Osteoblast (primary cell): ENCODE results near the gene TBCEL. TPM values are rescaled to one million over a fixed set of nuclear protein-coding genes. Genes with fewer than 3 reads are reported as not detected.
"Not testable (repeated sequence)": the region's sequence is repeated elsewhere in the genome, so short reads cannot be mapped to it uniquely, and the experiment has no call there.

Experiments used
- DNase-seq: peaks from one replicate; pipeline ENCODE4 v3.0.0; 2011; ENCODE audit warnings: low spot score, mixed read lengths; ENCODE audit not compliant: insufficient read length; ENCODE audit errors: missing footprints
- H2AFZ ChIP-seq: 2 replicates; pipeline ENCODE4 v1.6.0; 2011; ENCODE audit warnings: mild to moderate bottlenecking, low read length
- H3K27ac ChIP-seq: 2 replicates; pipeline ENCODE4 v1.5.1; 2011; ENCODE audit warnings: mild to moderate bottlenecking, low read depth, low read length, moderate library complexity
- H3K27me3 ChIP-seq: 2 replicates; pipeline ENCODE4 v1.6.0; 2012; ENCODE audit warnings: mild to moderate bottlenecking, control low read depth, inconsistent platforms, low read length, moderate library complexity; ENCODE audit not compliant: insufficient read depth
- H3K36me3 ChIP-seq: 2 replicates; pipeline ENCODE4 v1.5.1; 2011; ENCODE audit warnings: mild to moderate bottlenecking, low read length, control low read depth, moderate library complexity; ENCODE audit not compliant: insufficient read depth
- H3K4me1 ChIP-seq: 2 replicates; pipeline ENCODE4 v1.5.1; 2011; ENCODE audit warnings: mild to moderate bottlenecking, low read length, control low read depth, moderate library complexity; ENCODE audit not compliant: insufficient read depth
- H3K4me2 ChIP-seq: 2 replicates; pipeline ENCODE4 v1.6.0; 2011; ENCODE audit warnings: mild to moderate bottlenecking, low read length; ENCODE audit not compliant: insufficient read depth
- H3K4me3 ChIP-seq: fragments of 200-600 bp; sonication (generic); 3 replicates; pipeline ENCODE4 v1.5.1; 2012; ENCODE audit warnings: mild to moderate bottlenecking, low read length, inconsistent platforms; ENCODE audit not compliant: insufficient read depth
- H3K79me2 ChIP-seq: 2 replicates; pipeline ENCODE4 v1.6.0; 2012; ENCODE audit warnings: mild to moderate bottlenecking, low read length, control low read depth, inconsistent platforms; ENCODE audit not compliant: insufficient read depth
- H3K9me3 ChIP-seq: 2 replicates; pipeline ENCODE4 v1.5.1; 2011; ENCODE audit warnings: low read depth, low read length, control low read depth
- H4K20me1 ChIP-seq: 2 replicates; pipeline ENCODE4 v1.6.0; 2012; ENCODE audit warnings: mild to moderate bottlenecking, low read length, control low read depth; ENCODE audit not compliant: insufficient read depth
- total RNA-seq: library from RNA; depleted of rRNA; stranded (reverse); fragments of >200 nt; gene quantifications from 2 replicates; pipeline ENCODE4 v1.2.3, GENCODE V29; 2012
- TF ChIP-seq, protein P1 (sequence below): IDR thresholded peaks from 2 replicates; pipeline ENCODE4 v1.5.1; 2011; ENCODE audit warnings: mild to moderate bottlenecking, low read depth, low read length, moderate library complexity; ENCODE audit errors: extremely low read depth

Gene TBCEL
- total RNA-seq, 1 donor: 41.6 TPM

DNA sequence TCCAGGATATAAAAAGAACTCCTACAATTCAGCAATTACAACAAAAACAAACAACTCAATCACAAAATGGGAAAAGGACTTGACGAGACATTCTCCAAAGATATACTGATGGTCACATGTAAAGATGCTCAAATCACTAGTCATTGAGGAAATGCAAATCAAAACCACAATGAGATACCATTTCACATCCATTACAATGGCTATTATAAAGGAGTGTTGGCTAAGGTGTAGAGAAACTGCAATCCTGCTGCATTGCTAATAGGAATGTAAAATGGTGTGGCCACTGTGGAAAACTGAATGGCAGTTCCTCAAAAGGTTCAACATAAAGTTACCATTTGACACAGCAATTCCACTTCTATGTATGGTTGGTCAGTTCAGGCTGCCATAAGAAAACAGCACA, 11.8 kb upstream of the TBCEL start:
- Histone ChIP-seq H3K27me3 (no peaks in the 10 kb centered on the region), H2AFZ (no peak overlapping the region), H3K9me3 (no peaks in the 10 kb centered on the region), H3K4me2 (no peak overlapping the region), H3K27ac (no peak overlapping the region), H3K36me3 (no peaks in the 10 kb centered on the region), H3K4me3 (no peak overlapping the region), H3K4me1 (no peaks in the 10 kb centered on the region), H3K79me2 (no peaks in the 10 kb centered on the region), H4K20me1 (no peaks in the 10 kb centered on the region)
- no peak for DNase-seq
- TF ChIP-seq, protein P1, sequence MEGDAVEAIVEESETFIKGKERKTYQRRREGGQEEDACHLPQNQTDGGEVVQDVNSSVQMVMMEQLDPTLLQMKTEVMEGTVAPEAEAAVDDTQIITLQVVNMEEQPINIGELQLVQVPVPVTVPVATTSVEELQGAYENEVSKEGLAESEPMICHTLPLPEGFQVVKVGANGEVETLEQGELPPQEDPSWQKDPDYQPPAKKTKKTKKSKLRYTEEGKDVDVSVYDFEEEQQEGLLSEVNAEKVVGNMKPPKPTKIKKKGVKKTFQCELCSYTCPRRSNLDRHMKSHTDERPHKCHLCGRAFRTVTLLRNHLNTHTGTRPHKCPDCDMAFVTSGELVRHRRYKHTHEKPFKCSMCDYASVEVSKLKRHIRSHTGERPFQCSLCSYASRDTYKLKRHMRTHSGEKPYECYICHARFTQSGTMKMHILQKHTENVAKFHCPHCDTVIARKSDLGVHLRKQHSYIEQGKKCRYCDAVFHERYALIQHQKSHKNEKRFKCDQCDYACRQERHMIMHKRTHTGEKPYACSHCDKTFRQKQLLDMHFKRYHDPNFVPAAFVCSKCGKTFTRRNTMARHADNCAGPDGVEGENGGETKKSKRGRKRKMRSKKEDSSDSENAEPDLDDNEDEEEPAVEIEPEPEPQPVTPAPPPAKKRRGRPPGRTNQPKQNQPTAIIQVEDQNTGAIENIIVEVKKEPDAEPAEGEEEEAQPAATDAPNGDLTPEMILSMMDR: no peak

DNA sequence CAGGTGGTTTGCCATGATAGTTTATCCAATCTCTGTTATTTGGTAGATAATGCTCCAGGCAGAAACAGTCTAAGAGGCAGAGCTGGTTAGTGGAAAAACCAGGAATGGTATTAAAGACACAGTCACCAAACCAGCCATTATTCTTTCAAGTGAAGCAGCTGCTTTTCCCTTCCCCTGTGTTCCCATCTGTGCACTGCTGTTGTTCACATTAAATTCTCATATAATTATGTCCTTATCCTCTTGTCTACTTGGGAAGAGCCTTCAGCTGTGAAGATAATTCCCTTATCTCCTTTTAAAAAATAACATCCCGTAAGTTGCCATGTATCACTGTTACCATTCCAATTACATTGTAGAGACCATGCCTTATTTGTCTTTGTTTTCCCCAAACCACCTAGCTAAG, 5.2 kb upstream of the TBCEL start:
- Histone ChIP-seq H3K4me2 (no peak overlapping the region), H4K20me1 (no peaks in the 10 kb centered on the region), H3K4me1 (peaks cover 4% of the 10 kb centered on the region), H2AFZ (no peak overlapping the region), H3K4me3 (no peak overlapping the region), H3K9me3 (no peaks in the 10 kb centered on the region), H3K36me3 (no peaks in the 10 kb centered on the region), H3K27me3 (no peaks in the 10 kb centered on the region), H3K27ac (no peak overlapping the region), H3K79me2 (peaks cover under 1% of the 10 kb centered on the region)
- TF ChIP-seq, protein P1: no peak
- DNase-seq: no peak

DNA sequence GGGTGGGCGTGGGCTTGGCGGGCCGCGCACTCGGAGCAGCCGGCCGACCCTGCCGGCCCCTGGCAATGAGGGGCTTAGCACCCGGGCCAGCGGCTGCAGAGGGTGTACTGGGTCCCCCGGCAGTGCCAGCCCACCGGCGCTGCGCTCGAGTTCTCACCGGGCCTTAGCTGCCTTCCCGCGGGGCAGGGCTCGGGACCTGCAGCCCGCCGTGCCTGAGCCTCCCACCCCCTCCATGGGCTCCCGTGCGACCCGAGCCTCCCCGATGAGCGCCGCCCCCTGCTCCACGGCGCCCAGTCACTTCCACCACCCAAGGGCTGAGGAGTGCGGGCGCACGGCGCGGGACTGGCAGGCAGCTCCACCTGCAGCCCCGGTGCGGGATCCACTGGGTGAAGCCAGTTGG, 2.2 kb upstream of the TBCEL start:
- H2AFZ ChIP-seq, DNase-seq, H3K27ac ChIP-seq, H3K9me3 ChIP-seq, H3K4me3 ChIP-seq, H3K36me3 ChIP-seq, H3K27me3 ChIP-seq, H3K4me2 ChIP-seq: not testable (repeated sequence)
- H4K20me1 ChIP-seq: peaks cover 18% of the 10 kb centered on the region
- H3K4me1 ChIP-seq: peaks cover 13% of the 10 kb centered on the region
- peaks cover 30% of the 10 kb centered on the region for H3K79me2 ChIP-seq

DNA sequence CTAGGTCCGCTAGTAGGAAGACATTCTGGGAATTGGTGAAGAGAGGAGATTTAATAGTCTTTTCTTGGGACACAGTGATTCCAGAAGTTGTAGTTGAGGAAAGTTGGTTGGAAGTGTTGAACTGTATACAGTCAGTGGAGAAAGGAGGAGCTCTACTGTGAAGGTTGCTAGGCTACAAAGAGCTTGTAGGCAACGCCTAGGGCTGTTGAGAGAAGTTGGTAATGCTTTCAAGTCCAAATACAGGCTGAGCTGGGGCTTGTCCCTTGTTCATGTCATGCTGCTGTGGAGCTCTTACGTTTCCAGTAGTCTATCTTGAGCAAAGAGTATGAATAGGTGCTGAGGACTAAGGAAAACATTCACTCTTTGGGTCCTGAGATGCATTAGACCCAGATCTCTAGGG, 1.1 kb downstream of the TBCEL start:
- peak overlapping the region; percentile 31 for H3K27ac ChIP-seq
- no peaks in the 10 kb centered on the region for H3K36me3 ChIP-seq

More for the DNA sequence above, 1.1 kb downstream of the TBCEL start:
- no peaks in the 10 kb centered on the region for H3K27me3 ChIP-seq
- peak overlapping the region; percentile 84 for H3K4me3 ChIP-seq
- H3K9me3 ChIP-seq: no peaks in the 10 kb centered on the region
- peaks cover 60% of the 10 kb centered on the region for H3K79me2 ChIP-seq
- peak; percentile 11 for DNase-seq
- peaks cover 13% of the 10 kb centered on the region for H3K4me1 ChIP-seq
- no peak overlapping the region for H2AFZ ChIP-seq
- TF ChIP-seq, protein P1: no peak
- H4K20me1 ChIP-seq: peaks cover 30% of the 10 kb centered on the region
- H3K4me2 ChIP-seq: peak overlapping the region; percentile 89
